PFSK-1 (cell line): ENCODE results near the gene STAT4.

ENCODE experiments used
- FOXP2 ChIP-seq: optimal IDR thresholded peaks from 2 replicates; pipeline ENCODE3; 2011; ENCODE audit warnings: borderline replicate concordance, control low read depth, inconsistent platforms; ENCODE audit not compliant: insufficient read depth; ENCODE audit errors: extremely low read length, extremely low read depth
- POLR2AphosphoS5 ChIP-seq: IDR thresholded peaks from 2 replicates; pipeline ENCODE4 v1.6.1; 2012; ENCODE audit warnings: low read depth, mild to moderate bottlenecking, control low read depth, low read length, moderate library complexity
- SIN3A ChIP-seq: IDR thresholded peaks from 2 replicates; pipeline ENCODE4 v1.6.1; 2012; ENCODE audit warnings: mild to moderate bottlenecking, low read length, moderate library complexity, borderline replicate concordance; ENCODE audit not compliant: insufficient read depth
- TAF1 ChIP-seq: IDR thresholded peaks from 2 replicates; pipeline ENCODE4 v1.6.1; 2012; ENCODE audit warnings: low read length, control low read depth, borderline replicate concordance; ENCODE audit not compliant: insufficient read depth
- TF ChIP-seq, protein P1 (sequence below), 2 experiments: IDR thresholded peaks; 2 replicates each; pipeline versions ENCODE4 v1.6.1 to v1.8.0; 2011 to 2012; ENCODE audit warnings: low read depth in 2 of 2, low read length in 2 of 2, control low read depth in 1 of 2, inconsistent platforms in 1 of 2, mild to moderate bottlenecking in 1 of 2, moderate library complexity in 1 of 2; ENCODE audit not compliant: insufficient read depth in 1 of 2

Gene STAT4

DNA sequence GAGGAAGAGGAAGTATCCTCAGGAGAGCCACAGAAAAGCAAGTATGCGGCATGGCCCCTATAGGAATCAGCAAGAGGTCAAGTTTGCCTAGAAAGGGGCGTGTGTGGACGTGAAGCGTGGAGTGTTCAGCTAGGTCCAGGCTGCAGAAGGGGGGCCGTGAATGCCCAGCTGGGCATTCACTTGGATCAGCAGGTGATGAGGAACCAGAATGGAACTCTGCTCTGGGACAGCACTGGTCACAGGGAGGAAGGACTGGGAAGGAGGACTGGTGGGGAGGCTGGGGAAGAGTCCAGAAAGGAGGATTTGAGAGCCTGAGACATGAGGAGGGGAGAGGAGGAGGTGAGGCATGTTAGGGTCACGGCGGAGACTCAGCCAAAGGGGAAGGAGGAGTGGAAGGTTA, 156.6 kb downstream of the STAT4 start:
- TF ChIP-seq, protein P1, sequence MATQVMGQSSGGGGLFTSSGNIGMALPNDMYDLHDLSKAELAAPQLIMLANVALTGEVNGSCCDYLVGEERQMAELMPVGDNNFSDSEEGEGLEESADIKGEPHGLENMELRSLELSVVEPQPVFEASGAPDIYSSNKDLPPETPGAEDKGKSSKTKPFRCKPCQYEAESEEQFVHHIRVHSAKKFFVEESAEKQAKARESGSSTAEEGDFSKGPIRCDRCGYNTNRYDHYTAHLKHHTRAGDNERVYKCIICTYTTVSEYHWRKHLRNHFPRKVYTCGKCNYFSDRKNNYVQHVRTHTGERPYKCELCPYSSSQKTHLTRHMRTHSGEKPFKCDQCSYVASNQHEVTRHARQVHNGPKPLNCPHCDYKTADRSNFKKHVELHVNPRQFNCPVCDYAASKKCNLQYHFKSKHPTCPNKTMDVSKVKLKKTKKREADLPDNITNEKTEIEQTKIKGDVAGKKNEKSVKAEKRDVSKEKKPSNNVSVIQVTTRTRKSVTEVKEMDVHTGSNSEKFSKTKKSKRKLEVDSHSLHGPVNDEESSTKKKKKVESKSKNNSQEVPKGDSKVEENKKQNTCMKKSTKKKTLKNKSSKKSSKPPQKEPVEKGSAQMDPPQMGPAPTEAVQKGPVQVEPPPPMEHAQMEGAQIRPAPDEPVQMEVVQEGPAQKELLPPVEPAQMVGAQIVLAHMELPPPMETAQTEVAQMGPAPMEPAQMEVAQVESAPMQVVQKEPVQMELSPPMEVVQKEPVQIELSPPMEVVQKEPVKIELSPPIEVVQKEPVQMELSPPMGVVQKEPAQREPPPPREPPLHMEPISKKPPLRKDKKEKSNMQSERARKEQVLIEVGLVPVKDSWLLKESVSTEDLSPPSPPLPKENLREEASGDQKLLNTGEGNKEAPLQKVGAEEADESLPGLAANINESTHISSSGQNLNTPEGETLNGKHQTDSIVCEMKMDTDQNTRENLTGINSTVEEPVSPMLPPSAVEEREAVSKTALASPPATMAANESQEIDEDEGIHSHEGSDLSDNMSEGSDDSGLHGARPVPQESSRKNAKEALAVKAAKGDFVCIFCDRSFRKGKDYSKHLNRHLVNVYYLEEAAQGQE (IDR thresholded peaks at IDR 0.05; ENCODE audit: insufficient read depth in 1 of 2, low read depth in 2 of 2, low read length in 2 of 2), result no peak
- TF ChIP-seq SIN3A, result no peak
- no peak for TF ChIP-seq TAF1
- no peak for TF ChIP-seq POLR2AphosphoS5
- no peak for TF ChIP-seq FOXP2

DNA sequence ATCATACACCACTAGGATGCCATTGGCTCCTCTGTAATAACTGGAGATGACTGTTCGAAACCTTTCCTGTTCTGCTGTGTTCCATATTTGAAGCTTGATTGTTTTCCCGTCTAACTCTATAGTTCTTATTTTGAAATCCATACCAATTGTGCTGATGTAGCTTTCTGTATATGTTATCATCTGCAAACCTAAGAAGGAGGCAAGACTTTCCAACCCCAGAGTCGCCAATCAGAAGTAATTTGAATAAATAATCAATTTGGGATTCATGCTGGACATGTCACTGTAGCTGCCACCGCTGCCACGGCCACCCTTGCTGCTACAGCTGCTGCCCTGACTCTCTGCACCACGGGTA, 157.5 kb downstream of the STAT4 start:
- TF ChIP-seq POLR2AphosphoS5, result no peak
- no peak for TF ChIP-seq TAF1
- TF ChIP-seq, protein P1 (IDR thresholded peaks at IDR 0.05; ENCODE audit: insufficient read depth in 1 of 2, low read depth in 2 of 2, low read length in 2 of 2), result no peak
- TF ChIP-seq FOXP2, result no peak
- TF ChIP-seq SIN3A, result no peak

DNA sequence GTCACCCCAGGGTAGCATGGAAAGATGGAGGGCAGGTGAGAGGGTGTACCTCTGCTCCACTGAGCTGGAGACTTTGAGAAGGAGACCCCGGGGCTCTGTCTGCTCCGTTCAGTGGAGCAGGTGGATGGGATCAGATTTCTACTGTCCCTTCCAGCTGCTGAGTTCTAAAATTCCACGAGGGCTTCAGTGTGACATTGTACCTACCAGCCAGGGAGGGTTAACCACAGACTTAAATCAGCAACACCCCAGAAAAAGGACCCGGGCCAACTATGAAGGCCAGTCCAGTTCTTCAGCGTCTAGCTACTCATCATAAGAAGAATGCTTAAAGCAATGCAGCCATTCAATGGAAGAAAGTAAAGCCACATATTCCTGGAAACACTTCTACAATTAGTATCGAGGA, 160.7 kb downstream of the STAT4 start:
- TF ChIP-seq POLR2AphosphoS5, result no peak
- TF ChIP-seq SIN3A, result no peak
- no peak for TF ChIP-seq TAF1
- no peak for TF ChIP-seq FOXP2
- TF ChIP-seq, protein P1 (IDR thresholded peaks at IDR 0.05; ENCODE audit: insufficient read depth in 1 of 2, low read depth in 2 of 2, low read length in 2 of 2), result no peak

DNA sequence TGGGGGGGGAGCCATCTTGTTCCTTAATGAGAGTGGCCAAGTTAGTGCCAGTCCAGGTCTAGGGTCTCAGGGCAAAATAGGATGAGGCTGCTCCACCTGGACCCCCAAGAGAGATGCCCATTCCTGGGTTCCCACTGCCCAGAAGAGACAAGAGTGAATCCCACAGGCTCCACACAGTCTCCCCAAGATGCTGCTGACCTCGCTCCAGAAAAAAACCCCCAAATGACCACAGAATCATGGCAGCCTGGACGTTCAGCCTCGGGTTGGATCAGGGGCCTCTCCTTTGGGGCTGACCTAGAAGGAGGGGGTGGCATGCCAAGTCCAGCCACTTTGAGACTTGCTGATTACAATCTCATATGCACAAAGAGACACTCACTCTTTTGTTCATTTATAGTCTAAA, 161.9 kb downstream of the STAT4 start:
- TF ChIP-seq SIN3A, result no peak
- TF ChIP-seq POLR2AphosphoS5, result no peak
- no peak for TF ChIP-seq TAF1
- TF ChIP-seq FOXP2, result no peak
- TF ChIP-seq, protein P1 (IDR thresholded peaks at IDR 0.05; ENCODE audit: insufficient read depth in 1 of 2, low read depth in 2 of 2, low read length in 2 of 2), result no peak

DNA sequence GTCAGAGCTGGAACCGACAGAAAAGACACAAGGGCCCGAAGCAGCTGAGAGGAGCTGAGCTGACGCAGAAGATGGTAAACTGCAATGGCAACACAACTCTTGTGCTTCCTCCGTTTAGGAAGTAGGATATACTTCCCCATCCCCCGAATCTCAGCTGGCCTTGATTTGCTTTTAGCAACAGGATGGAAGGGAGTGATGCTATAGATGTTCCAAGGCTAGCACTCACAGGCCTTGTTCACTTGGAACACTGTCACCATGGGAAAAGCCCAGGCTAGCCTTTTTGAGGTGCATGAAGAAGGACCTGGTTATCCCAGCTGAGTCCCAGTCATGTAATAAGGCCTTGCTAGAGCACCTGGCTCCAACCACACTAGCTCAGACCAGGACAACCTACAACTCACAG, 162.9 kb downstream of the STAT4 start:
- TF ChIP-seq SIN3A, result no peak
- TF ChIP-seq, protein P1 (IDR thresholded peaks at IDR 0.05; ENCODE audit: insufficient read depth in 1 of 2, low read depth in 2 of 2, low read length in 2 of 2), result no peak
- no peak for TF ChIP-seq POLR2AphosphoS5
- TF ChIP-seq TAF1, result no peak
- TF ChIP-seq FOXP2, result no peak
